Measurements from ENCODE around the gene PTH1R. TPM values are rescaled to one million over a fixed set of nuclear protein-coding genes. Genes with fewer than 3 reads are reported as not detected.
A peak's percentile ranks its signal among the peaks of the same experiment; 100 is the strongest.

Gene PTH1R
- total and polyA plus RNA-seq, 2 donors (not counting 1 experiment from before 2014, with no cell fraction given) = 0.67 to 4.3 TPM

DNA sequence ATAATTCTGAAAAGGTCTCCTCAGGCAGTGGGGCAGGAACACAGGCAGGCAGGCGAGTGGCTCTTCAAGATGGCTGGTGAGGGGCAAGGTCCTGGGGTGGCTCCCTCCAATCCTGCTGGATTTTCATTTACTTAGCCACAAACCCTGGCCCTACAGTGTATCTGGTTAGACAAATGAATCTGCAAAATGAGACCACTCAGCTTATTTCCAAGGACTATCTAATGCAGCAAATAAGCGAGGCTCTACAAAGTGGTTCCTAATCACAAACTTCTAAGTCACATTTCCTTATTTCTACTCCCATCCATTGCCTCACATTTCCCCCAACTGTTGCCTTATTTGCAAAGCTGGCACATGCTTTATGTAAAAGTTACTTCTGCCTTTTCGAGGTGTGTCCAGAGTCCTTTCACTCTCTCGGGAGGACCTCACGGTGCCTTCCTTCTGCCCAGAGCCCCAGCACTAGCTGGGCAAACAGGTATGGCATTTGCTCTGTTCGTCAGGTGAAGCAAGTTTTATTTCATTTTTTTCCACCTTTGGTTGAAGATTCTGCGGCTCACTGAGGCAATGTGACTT, 58.6 kb downstream of the PTH1R start:
- Histone ChIP-seq H3K9me3 (ENCODE audit: control insufficient read depth, insufficient read depth, low read depth, low read length) (no peaks in the 10 kb centered on the region), H3K27ac (ENCODE audit: insufficient read depth, low read length) (no peak overlapping the region), H4K20me1 (ENCODE audit: control insufficient read depth, extremely low read depth, insufficient read depth, low read length) (no peaks in the 10 kb centered on the region), H3K36me3 (ENCODE audit: control insufficient read depth, insufficient read depth, low read length) (peaks cover 10% of the 10 kb centered on the region), H3K4me3 (replicated peaks in 1 of 4; ENCODE audit: control extremely low read depth in 1 of 4, insufficient read depth in 1 of 4, low read depth in 3 of 4, low read length in 4 of 4) (no peak overlapping the region), H3K4me1 (ENCODE audit: control insufficient read depth, extremely low read depth, insufficient read depth, low read length) (peaks cover 49% of the 10 kb centered on the region), H2AFZ (ENCODE audit: low read length) (no peak overlapping the region), H3K9ac (ENCODE audit: insufficient read depth, low read length) (no peak overlapping the region), H3K27me3 (ENCODE audit: control insufficient read depth, insufficient read depth, low read length) (no peaks in the 10 kb centered on the region), H3K79me2 (ENCODE audit: control insufficient read depth, insufficient read depth, low read length) (peaks cover 41% of the 10 kb centered on the region), H3K4me2 (ENCODE audit: extremely low read depth, insufficient read depth, low read length) (no peak overlapping the region)
- TF ChIP-seq EZH2 (IDR thresholded peaks at IDR 0.05; ENCODE audit: low read length, missing control alignments) = no peak
- TF ChIP-seq, protein P1, sequence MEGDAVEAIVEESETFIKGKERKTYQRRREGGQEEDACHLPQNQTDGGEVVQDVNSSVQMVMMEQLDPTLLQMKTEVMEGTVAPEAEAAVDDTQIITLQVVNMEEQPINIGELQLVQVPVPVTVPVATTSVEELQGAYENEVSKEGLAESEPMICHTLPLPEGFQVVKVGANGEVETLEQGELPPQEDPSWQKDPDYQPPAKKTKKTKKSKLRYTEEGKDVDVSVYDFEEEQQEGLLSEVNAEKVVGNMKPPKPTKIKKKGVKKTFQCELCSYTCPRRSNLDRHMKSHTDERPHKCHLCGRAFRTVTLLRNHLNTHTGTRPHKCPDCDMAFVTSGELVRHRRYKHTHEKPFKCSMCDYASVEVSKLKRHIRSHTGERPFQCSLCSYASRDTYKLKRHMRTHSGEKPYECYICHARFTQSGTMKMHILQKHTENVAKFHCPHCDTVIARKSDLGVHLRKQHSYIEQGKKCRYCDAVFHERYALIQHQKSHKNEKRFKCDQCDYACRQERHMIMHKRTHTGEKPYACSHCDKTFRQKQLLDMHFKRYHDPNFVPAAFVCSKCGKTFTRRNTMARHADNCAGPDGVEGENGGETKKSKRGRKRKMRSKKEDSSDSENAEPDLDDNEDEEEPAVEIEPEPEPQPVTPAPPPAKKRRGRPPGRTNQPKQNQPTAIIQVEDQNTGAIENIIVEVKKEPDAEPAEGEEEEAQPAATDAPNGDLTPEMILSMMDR (conservative IDR thresholded peaks at IDR 0.05 in 1 of 2, IDR thresholded peaks at IDR 0.05 in 1 of 2; ENCODE audit: low read depth in 1 of 2, low read length in 2 of 2) = no peak
- no peak for DNase-seq (ENCODE audit: low read depth in 2 of 2)

DNA sequence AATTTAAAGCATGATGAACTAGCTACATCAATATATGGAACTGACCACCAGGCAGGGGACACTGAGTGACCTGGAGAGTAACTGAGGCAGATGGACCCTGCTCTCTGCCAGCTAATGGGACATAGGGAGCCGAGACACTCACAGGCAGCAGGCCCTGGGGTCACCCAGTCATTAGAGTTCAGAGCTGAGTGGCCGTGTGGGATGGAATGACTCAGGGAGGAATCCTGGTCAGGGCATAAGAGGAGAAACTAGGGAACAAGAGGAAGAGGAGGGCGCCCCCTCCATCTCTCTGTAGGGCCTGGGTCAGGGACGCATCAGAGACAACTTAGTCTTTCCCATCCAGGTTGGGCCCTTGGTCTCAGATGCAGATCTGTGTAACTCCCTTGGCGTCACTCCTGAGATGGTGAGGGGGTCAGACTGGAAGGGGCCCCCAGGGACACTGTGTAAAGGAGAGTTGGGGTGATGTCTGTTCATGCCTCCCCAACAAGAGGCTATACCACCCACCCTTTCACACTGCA, 59.3 kb downstream of the PTH1R start:
- Histone ChIP-seq H3K27ac (ENCODE audit: insufficient read depth, low read length) (peak overlapping the region; percentile 6), H3K27me3 (ENCODE audit: control insufficient read depth, insufficient read depth, low read length) (no peaks in the 10 kb centered on the region), H3K4me2 (ENCODE audit: extremely low read depth, insufficient read depth, low read length) (no peak overlapping the region), H3K9ac (ENCODE audit: insufficient read depth, low read length) (no peak overlapping the region), H3K36me3 (ENCODE audit: control insufficient read depth, insufficient read depth, low read length) (peaks cover 10% of the 10 kb centered on the region), H3K9me3 (ENCODE audit: control insufficient read depth, insufficient read depth, low read depth, low read length) (no peaks in the 10 kb centered on the region), H3K79me2 (ENCODE audit: control insufficient read depth, insufficient read depth, low read length) (peaks cover 39% of the 10 kb centered on the region), H2AFZ (ENCODE audit: low read length) (no peak overlapping the region), H4K20me1 (ENCODE audit: control insufficient read depth, extremely low read depth, insufficient read depth, low read length) (no peaks in the 10 kb centered on the region), H3K4me3 (replicated peaks in 1 of 4; ENCODE audit: control extremely low read depth in 1 of 4, insufficient read depth in 1 of 4, low read depth in 3 of 4, low read length in 4 of 4) (no peak overlapping the region), H3K4me1 (ENCODE audit: control insufficient read depth, extremely low read depth, insufficient read depth, low read length) (peaks cover 42% of the 10 kb centered on the region)
- peak in 1 of 2 donors; percentile 38 for DNase-seq (ENCODE audit: low read depth in 2 of 2)
- TF ChIP-seq EZH2 (IDR thresholded peaks at IDR 0.05; ENCODE audit: low read length, missing control alignments) = no peak
- TF ChIP-seq, protein P1 (conservative IDR thresholded peaks at IDR 0.05 in 1 of 2, IDR thresholded peaks at IDR 0.05 in 1 of 2; ENCODE audit: low read depth in 1 of 2, low read length in 2 of 2) = no peak

DNA sequence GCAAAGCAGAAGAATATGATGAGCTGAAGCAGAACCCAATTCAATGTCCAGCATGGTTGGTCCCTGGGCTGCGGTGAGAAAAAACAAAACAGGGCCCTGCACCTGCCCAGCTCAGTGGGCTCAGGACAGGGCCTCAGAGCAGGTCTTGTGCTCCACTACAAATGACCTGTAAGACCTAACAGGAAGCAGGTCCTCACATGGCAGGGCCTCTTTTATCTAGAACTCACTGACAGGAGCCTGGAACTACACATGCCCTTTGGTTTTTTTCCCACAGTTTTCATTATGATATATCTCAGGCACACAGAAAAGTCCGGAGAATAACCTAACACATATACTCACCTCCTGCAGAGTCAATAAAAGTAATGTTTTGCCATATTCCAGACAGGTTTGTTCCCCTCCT, 60.6 kb downstream of the PTH1R start:
- Histone ChIP-seq H4K20me1 (ENCODE audit: control insufficient read depth, extremely low read depth, insufficient read depth, low read length) (no peaks in the 10 kb centered on the region), H2AFZ (ENCODE audit: low read length) (no peak overlapping the region), H3K4me1 (ENCODE audit: control insufficient read depth, extremely low read depth, insufficient read depth, low read length) (peaks cover 35% of the 10 kb centered on the region), H3K9me3 (ENCODE audit: control insufficient read depth, insufficient read depth, low read depth, low read length) (no peaks in the 10 kb centered on the region), H3K36me3 (ENCODE audit: control insufficient read depth, insufficient read depth, low read length) (peaks cover 10% of the 10 kb centered on the region), H3K27ac (ENCODE audit: insufficient read depth, low read length) (no peak overlapping the region), H3K4me3 (replicated peaks in 1 of 4; ENCODE audit: control extremely low read depth in 1 of 4, insufficient read depth in 1 of 4, low read depth in 3 of 4, low read length in 4 of 4) (no peak overlapping the region), H3K4me2 (ENCODE audit: extremely low read depth, insufficient read depth, low read length) (no peak overlapping the region), H3K79me2 (ENCODE audit: control insufficient read depth, insufficient read depth, low read length) (peaks cover 41% of the 10 kb centered on the region), H3K27me3 (ENCODE audit: control insufficient read depth, insufficient read depth, low read length) (no peaks in the 10 kb centered on the region), H3K9ac (ENCODE audit: insufficient read depth, low read length) (no peak overlapping the region)
- no peak for DNase-seq (ENCODE audit: low read depth in 2 of 2)
- no peak for TF ChIP-seq EZH2 (IDR thresholded peaks at IDR 0.05; ENCODE audit: low read length, missing control alignments)
- TF ChIP-seq, protein P1 (conservative IDR thresholded peaks at IDR 0.05 in 1 of 2, IDR thresholded peaks at IDR 0.05 in 1 of 2; ENCODE audit: low read depth in 1 of 2, low read length in 2 of 2) = no peak
